GM19023 (cell line): ENCODE data around the gene FAM131C.
"Not testable (repeated sequence)": the region's sequence is repeated elsewhere in the genome, so short reads cannot be mapped to it uniquely, and the experiment has no call there.

Experiments used
- ATAC-seq: cut with Tn5 transposase; IDR thresholded peaks from one replicate; pipeline ENCODE4 v1.9.1; 2021; ENCODE audit warnings: mild to moderate bottlenecking, moderate library complexity; ENCODE audit not compliant: unreplicated experiment

The FAM131C gene

DNA sequence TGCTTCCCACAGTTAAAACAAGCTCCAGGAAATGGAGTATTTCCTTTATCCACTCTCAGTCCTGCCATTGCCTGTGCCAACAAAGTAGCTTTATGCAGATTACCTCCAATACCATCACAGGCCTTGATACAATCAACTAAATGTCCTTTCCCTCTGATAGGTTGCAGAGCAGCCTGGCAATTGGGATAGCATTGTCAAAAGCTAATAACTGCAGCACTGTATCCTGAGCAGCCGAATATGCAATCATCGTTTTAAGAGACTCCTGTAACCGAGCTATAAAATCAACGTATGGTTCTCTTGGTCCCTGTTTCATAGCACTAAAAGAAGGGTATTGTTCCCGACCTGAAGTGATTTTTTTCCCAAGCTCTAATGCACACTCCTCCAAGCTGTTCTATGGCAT is 33.6 kb upstream of the FAM131C start:
- ATAC-seq = not testable (repeated sequence)

DNA sequence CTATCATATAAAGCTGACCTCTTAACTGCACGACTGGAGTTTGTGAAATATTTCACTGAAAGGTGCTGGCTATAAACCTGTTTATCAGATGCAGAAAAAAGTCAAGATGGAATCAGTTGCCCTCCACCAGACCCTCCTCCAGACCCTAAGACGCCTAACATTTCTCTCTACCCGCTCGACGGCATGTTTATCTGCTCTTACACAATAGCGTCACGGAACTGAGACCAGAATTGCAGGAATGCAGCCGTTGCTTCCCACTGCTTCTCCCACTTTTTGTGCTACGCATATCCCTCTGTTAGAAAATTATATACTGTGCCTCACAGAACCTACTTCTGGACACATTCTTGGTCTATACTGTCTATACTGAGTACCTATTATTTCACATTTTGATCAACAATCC is 28.2 kb upstream of the FAM131C start:
- ATAC-seq = no peak

DNA sequence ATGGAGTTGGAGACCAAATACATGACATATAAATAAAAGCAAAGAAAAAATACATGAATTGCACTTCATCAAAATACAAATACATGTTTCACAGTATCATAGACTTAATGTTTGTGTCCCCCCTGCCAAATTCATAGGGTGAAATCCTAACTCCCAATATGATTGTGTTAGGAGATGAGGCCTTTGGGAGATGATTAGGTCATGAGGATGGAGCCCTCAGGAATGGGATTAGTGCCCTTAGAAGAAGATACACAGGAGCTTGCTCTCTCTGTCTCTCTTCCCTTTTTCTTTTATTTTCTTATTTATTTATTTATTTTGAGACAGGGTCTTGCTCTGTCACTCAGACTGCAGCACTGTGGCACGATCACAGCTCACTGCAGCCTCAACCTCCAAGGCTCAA is 26.0 kb upstream of the FAM131C start:
- no peak for ATAC-seq

DNA sequence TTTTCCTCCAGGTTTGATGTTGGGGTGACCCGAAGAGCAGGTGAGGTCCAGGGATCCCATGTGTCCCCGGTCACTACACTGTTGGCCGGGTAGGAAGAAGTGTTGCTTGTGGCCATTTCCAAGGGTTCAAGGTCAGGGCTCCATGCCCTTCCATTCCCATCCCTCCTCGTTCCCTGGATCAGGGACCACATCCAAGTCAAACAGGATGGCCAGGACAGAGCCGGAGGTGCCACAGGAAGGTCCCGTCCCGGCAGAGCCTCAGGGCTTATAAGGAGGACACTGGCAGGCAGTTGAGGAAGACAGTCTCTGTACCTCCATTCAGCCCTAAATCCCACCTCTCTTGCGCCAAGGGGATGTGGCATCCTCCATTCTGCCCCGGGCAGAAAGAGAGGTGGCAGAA is 22.0 kb upstream of the FAM131C start:
- no peak for ATAC-seq

DNA sequence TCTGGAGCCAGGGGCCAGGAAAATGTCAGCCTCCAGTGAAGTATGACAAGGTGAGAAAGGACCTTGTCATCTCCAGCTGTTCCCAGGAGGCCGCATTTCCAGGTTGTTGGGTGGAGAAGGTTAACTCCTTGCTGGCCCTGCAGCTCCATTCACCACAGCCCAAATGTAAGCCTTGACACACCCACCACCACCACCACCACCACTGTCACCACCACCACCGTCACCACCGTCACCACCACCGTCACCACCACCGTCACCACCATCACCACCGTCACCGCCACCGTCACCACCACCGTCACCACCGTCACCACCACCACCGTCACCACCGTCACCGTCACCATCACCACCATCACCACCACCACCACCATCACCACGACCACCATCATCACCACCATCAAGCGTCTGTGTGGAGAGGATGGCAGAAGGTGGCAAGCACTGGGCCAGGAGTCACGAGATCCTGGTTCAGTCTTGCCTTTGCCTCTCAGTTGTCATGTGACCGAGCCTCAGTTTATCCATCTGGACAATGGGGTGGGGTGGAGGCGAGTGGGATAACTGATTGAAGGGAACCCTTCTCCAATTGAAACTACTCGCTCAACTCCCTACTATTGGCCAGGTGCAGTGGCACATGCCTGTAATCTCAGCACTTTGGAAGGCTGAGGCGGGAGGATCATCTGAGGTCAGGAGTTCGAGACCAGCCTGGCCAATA is 21.2 kb upstream of the FAM131C start:
- ATAC-seq = no peak

DNA sequence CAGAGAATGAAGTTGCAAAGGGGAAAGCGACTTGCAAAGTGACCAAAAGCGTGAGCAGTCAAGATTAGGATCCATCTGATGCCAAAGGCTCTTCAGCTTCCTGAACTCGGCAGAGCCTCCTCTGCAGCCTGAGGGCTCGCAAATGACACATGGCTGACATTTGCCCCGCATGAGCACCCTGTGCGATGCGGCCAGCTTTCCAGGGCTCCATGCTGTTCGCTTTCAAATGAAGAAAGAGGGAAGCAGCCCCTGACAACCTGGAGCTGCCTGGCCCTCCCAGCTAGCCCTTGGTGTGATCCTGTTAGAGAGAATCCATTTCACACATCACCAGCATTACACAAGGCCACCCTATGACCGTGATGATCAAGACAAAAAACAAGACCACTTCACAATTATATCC is 20.2 kb upstream of the FAM131C start:
- no peak for ATAC-seq

DNA sequence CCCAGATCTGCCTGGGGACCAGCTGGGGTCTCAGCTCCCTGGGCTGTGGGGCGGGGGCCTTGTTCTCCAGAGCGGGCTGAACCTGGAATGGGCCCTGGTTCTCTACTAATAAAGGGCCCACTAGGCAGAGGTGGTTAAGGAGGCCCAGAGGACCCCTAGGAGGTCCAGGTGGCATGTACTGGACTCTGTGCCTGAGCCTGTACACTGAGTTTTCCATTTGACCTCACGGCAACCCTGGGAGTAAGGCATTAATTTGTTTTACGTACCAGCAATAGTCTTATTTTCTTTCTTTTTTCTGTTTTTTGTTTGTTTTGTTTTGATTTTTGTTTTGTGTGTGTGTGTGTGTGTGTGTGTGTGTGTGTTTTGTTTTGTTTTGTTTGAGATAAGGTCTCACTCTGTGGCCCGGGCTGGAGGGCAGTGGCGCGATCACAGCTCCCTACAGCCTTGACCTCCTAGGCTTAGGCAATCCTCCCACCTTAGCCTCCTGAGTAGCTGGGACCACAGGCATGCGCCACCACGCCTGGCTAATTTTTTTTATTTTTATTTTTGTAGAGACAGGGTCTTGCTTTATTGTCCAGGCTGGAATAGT is 19.6 kb upstream of the FAM131C start:
- no peak for ATAC-seq

DNA sequence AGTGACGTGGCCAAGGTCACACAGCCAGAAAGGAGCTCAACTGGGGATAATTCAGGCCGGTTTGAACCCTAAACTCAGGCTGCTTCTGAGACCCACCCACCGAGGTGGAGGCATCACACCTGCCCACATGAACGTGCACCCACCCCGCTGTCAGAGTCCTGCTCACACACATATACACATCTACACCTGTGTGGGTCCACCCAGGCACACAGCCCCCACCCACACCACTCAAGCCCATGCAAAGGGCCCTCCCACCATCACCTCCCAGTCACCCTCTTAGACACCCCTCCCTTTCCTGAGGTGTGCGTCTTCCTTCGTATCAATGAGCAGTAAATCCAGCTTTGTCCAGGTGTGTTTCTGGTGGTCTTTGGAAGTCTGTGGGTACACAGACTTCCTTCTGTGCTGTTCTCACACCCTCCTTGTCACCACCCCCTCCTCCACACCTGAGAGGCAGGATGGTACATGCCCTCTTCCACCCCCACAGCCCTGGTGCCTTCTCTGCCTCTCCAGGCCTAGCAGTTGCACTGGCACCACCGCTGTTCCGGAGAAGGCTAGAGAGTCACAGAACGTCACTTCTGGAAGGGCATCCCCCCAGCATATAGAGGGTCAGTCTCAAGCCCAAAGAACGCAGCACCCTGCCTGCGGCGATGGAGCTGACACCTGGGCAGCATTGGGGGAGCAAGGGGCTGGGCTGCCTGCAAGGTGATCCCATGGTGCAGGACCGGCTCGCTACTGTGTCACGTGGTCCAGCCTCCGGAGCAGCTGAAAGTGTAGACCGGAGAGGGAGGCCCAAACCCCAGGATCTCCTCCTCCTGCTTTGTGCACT is 18.9 kb upstream of the FAM131C start:
- no peak for ATAC-seq

DNA sequence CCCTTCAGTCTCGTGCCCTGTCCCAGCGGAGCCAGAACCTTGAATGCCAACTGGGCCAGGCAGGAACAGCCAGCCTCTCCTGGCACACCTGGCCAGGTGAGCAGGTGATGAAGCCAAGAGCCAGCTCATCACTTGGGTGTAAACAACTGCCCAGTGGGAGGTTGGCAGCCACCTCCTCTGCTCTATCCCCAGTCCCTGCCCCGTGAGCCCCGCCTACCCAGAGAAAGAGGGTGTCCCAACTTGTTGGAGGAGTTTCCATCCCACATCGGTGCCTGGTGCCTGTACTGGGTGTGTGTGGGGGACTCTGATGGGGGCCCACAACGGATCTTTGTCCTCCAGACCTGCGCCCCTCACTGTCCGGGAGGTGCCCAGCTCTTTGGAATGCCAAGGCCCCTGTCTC is 17.8 kb upstream of the FAM131C start:
- ATAC-seq = no peak

DNA sequence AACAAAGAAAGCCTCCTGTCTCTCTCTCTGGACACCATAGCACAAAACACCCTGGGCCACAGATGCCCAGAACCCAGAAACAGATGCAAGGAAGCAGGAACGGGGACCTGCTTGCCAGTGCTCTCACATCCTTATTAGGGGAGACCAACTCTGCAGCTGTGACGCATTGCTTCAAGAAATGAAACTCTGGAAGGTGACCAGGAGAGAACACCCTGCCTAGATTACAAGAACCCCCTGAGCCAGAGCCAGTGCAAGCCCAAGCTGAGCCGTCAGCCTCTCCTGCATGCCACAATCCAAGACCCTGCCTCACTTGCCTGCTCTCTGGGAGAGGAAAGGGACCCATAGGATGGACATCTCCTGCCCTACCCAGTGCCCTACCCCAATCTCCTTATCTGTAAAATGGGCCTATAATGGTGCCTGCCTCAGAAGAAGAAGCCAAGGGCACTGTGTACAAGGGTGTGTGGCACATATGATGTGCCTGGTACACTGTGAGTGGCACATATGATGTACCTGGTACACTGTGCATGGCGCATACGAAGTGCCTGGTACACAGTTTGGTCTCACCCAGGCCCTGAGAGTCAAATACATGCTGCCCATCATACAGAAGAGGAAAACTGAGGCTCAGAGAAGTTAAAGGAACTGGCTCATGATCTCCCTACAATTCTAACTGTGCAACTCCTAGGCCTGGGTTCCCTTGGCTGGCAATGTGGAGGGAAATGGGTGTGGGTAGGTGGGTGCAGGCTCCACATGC is 16.8 kb upstream of the FAM131C start:
- ATAC-seq = no peak

DNA sequence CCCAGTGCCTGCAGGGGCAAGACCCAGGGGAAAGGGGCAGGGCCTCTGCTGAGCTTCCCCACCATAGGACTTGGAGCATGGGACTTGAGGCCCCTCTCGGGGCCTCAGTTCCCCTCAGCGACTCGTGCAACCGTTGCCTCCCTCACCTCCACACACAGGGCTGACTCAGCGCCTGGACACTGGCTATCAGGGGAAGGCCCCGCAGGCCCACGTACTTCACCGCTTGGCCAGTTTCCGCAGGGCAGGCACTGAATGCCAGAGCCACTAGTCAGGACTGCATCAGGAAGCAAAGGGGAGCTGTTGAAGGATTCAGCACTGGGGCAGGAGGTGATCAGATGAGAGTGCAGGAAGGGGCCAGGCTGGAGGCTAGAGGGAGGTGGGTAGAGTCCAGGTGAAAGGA is 15.5 kb upstream of the FAM131C start:
- no peak for ATAC-seq

DNA sequence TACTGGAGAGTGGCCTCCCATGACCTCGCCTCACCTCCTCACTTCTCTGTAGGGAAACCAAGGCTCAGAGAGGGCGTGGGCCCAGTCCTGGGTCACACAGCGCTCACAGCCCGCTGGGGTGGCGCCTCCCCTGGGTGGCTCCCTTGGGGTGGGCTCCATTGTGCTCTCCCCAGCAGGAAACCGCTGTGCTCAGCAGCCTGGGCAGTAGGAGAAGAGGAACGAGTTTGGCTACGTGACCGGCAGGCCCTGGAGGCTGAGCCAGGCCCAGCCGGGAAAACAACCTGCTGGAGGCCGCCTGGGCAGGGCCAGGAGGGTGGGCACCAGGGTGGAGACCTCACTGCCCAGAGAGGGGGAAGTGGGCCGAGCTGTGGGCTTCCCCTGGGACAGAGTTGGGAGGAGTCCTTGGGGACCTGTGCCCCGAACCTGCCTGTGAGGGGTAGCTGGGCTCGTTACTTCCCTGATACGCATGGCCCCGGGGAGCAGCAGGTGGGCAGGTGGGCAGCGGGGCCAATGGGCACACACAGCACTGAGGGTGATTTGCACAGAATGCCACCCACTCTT is 15.0 kb upstream of the FAM131C start:
- no peak for ATAC-seq

DNA sequence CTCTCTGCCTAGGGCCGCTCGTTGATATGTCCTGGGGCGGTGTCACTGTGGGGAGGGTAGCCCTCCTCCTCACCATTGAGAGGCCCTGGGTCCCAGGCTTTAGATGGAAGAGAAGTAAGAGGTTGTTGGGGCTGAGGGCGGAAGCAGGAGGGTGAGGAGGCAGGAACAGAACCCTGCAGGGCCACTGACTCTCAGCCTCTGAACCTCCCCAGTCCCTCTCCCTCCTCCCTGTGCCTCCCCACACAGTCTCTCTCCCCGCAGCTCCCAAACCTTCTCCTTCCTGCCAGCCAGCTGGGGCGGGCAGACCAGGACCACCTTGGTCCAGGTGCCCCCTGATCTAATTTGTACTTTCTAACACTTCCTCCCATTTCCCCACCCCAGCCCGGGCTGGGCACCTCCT is 14.3 kb upstream of the FAM131C start:
- ATAC-seq = no peak

DNA sequence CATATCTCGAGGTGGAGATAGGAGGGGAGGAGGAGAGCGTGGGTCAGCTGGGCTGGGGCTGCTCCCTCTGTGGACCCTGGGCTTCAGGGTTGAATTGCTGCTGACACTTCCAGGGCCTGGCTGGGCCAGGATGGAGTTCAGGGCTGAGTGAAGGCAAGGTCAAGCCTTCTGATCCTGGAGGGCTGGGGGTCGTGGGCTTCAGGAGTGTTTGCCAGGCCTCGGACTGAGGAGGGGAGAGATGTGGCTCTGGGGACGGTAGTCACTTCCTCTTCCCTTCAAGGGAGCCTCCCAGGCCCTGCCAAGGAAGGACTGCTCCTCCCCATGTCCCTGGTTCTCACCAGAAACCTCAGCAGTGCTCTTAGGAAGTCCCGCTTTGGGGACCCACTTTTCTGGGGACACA is 12.1 kb upstream of the FAM131C start:
- no peak for ATAC-seq

DNA sequence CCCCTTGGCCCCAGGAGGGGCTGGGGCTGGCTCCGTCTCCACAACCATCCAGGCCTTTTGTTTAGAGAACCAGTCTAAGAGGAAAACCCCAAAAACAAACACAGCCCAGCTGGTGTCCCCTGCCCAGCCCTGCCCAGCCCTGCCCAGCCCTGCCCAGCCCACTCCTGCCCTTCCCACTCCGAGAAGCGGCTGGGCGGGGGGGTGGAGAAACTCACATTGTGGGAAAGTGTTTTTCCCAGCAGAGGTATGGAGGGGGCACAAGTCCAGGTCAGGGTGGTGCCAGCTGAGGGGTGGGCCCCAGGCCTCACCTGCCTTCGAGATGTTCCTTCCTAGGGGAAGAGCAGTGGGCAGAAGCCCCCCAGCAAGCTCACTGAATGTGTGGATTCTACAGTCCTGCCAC is 10.0 kb upstream of the FAM131C start:
- no peak for ATAC-seq

DNA sequence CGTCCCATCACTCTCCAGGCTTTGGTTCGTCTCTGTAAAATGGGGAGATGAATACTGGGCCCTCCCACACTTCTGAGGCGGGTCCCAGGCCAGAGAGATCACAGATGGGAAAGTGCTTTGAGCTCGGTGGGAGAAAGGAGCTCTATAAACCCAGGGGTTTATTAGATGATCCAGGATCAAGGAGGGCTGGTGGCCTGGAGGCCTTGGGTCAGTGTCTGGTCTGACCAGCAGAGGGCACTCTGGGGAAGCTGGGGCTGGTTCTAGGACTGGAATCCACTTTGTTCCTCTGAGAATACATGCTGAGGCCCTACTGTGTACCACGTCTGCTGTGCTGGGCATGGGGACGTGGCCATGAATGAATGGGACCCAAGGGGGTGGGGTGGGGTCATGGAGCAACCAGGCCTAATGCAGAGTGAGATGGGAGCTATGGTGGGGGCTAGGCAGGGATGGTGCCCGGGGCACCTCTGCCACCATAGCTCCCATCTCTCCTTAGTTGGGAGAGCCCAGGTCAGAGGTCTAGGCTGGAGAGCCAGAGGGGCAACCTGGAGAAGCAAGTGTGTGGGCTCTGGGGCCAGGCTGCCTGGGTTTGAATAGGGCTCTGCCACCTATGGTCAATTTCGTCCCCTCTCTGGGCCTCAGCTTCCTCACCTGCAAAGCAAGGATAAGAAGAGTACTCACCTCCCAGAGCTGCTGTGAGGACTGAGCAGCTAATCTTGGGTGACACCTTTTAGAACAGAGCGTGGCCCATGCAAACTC is 9.0 kb upstream of the FAM131C start:
- no peak for ATAC-seq

DNA sequence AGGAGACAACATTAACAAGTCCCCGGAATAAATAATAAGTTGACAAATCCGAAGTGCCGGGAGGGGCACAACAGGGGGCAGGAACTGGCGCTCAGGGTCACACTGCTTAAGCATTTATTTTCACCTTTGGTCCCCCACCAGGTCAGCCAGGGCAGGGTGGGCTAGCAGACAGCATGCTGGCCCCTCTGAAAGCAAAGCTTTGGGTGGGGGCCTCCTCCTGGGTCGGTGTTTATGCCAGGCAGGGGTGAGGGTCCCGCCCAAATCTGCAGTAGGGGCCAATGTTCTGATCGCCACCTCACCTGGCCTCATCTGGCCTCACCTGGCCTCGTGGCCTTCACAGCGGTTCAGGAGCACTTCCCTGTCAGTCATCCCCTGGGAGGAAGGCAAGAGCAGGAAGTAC is 8.2 kb upstream of the FAM131C start:
- no peak for ATAC-seq

DNA sequence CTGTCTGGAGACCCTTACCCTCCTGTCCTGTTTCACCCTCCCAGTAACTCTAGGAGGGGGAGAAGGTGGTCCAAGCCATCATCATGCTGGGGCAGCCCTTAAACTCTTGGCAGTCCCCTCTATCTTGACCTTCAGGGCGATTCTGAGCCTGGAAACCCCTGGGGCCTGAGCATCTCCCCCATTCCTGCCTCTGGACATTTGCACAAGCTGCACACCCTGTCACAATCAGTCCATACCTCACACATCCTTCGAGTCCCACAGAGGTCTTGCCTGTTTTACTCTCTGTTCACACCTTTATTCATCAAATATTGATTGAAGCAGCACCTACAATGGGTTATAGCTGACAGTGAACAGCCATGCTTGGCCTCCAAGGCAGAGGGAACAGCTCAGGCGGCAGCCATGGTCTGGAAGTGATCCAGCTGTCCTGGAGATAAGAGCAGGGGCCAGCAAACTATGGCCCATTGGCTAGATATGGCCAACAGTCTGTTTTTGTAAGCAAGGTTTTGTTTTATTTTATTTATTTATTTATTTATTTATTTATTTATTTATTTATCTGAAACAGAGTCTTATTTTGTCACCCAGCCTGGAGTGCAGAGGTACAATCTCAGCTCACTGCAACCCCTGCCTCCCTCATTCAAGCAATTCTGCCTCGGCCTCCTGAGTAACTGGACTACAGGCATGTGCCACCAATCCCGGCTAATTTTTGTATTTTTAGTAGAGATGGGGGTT is 7.1 kb upstream of the FAM131C start:
- ATAC-seq = no peak

DNA sequence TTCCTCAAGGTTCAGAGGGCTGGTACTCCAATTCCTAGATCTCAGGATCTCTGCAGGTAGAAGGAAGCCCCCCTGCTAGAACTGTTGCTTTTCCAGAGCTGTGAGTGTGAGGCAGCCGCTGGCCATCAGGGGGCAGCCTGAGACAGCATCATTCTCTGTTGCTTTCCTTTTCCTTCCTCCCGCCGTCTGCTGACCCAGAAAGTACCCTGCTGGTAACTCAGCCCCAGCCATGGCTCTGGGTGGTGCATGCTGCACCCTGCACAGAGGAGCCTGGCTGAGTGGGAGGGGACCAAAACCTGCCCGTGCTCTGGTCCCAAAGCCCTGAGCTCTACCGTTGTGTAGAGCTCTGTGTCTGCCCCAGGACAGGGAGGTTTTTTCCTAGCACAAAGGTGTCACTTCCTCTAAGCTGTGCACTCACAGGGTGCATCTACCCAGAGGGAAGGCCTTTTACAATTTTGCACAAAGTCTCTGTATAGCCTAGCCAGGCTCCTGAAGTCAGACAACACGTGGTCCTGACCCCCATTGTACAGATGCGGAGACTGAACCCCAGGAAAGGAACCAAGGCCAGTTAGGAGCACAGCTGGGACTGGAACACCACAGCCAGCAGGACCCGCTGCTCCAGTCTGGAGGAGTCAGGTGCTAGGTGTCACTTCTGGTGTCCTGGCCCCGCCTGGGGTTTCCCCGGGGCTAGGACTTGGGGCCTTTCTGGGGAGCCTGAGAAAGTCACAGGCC is 5.6 kb upstream of the FAM131C start:
- ATAC-seq = no peak
